ENCODE data around the gene ADM2. TPM values are rescaled to one million over a fixed set of nuclear protein-coding genes. Genes with fewer than 3 reads are reported as not detected.
"Not testable (repeated sequence)": the region's sequence is repeated elsewhere in the genome, so short reads cannot be mapped to it uniquely, and the experiment has no call there.

The ADM2 gene, protein sequence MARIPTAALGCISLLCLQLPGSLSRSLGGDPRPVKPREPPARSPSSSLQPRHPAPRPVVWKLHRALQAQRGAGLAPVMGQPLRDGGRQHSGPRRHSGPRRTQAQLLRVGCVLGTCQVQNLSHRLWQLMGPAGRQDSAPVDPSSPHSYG
- under 1 TPM in 1 of 3 donors, not detected in 2; 0.38 TPM for polyA plus RNA-seq

DNA sequence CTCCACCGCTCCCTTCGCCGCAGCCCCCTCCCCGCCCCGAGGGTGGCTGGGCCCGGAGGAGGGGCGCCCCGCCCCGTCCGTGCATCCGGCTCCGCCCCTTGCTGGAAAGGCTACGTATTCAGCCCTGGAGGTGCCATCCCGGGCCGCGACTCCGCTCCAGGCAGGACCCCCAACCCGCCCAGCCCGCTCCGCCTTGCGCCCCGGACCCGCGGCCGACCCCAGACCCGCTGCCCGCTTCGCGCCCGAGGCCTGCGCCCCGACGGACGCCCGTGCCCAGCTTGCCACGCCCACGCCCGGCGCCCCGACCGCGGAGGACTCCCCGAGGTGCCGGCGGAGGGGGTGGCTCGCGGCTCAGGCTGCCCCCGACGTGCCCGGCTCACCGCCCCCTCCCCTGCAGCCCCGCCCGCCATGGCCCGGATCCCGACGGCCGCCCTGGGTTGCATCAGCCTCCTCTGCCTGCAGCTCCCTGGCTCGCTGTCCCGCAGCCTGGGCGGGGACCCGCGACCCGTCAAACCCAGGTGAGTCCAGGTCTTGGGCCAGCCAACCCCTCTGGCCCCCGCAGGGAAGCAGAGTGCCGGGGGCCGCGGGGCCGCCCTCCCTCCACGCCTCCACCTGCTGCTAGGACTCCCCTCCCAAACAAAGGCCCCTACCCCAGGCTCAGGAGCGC, at the start of gene ADM2:
TSS of gene ADM2 (plus strand) at position 104 of the 667 bp plus-strand sequence. CDS start at position 409, 305 bp downstream.
- peak; percentile 67 to 69 (median 67) for DNase-seq
- H3K27ac Mint-ChIP-seq = peak within 1 kb of the TSS in 2 of 6 donors; percentile 18 to 58
- H3K9me3 Mint-ChIP-seq = no peaks in the 10 kb centered on the region
- H3K27me3 Mint-ChIP-seq (ENCODE audit: low read depth in 3 of 3) = peaks cover 0 to 7% (median 6%) of the 10 kb centered on the region in 3 donors
- peak within 1 kb of the TSS; percentile 68 to 75 (median 69) for H3K4me3 Mint-ChIP-seq
- peaks cover 4 to 8% of the 10 kb centered on the region in 2 donors for H3K4me1 Mint-ChIP-seq
- H3K36me3 Mint-ChIP-seq = no peaks in the 10 kb centered on the region

- H3K27me3 Mint-ChIP-seq (ENCODE audit: low read depth in 3 of 3) = peaks cover 0 to 16% (median 7%) of the 10 kb centered on the region in 3 donors
- H3K36me3 Mint-ChIP-seq = peaks cover 3 to 24% (median 16%) of the 10 kb centered on the region in 3 donors
- no peak for DNase-seq
- peaks cover 0 to 2% (median 0%) of the 10 kb centered on the region in 6 donors for H3K9me3 Mint-ChIP-seq
- no peak overlapping the region for H3K27ac Mint-ChIP-seq
- no peaks in the 10 kb centered on the region for H3K4me1 Mint-ChIP-seq
- no peak overlapping the region for H3K4me3 Mint-ChIP-seq
Measured at GRCh38 chr22:50432131-50432876, 49.0 kb upstream of the ADM2 start.

DNA sequence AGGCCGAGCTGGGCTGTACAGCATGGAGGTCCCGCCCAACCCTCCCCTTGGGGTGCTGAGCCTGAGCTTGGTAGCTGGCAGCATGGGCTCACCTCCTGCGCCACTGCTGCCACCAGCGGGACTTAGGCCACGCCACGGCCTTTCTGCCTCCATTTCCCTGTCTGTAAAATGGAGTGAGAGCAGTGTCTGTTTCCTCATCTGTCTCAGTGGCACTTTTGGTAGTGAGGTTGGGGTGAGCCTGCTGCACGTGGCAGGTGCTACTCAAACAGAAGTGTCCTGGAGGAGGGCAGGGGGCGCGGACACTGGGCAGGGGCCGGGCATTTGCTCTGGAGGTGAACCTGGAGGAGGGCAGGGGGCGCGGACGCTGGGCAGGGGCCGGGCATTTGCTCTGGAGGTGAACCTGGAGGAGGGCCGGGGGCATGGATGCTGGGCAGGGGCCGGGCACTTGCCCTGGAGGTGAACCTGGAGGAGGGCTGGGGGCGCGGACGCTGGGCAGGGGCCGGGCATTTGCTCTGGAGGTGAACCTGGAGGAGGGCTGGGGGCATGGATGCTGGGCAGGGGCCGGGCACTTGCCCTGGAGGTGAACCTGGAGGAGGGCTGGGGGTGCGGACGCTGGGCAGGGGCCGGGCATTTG, 48.3 kb upstream of the ADM2 start:
- not testable (repeated sequence) for H3K4me3 Mint-ChIP-seq, H3K4me1 Mint-ChIP-seq, DNase-seq, H3K9me3 Mint-ChIP-seq
- Mint-ChIP-seq H3K36me3 (peaks cover 3 to 23% (median 16%) of the 10 kb centered on the region in 3 donors), H3K27me3 (ENCODE audit: low read depth in 3 of 3) (peaks cover 0 to 21% (median 7%) of the 10 kb centered on the region in 3 donors), H3K27ac (peak overlapping the region in 1 of 6 donors; percentile 21)

GRCh38 chr22:50434849-50435248, 46.5 kb upstream of the ADM2 start:
- Mint-ChIP-seq H3K27me3 (ENCODE audit: low read depth in 3 of 3) (peaks cover 3 to 28% (median 7%) of the 10 kb centered on the region in 3 donors), H3K27ac (no peak overlapping the region), H3K4me3 (no peak overlapping the region), H3K4me1 (no peaks in the 10 kb centered on the region), H3K36me3 (peaks cover 0 to 12% (median 7%) of the 10 kb centered on the region in 3 donors), H3K9me3 (peaks cover 0 to 2% (median 0%) of the 10 kb centered on the region in 6 donors)
- no peak for DNase-seq

DNA sequence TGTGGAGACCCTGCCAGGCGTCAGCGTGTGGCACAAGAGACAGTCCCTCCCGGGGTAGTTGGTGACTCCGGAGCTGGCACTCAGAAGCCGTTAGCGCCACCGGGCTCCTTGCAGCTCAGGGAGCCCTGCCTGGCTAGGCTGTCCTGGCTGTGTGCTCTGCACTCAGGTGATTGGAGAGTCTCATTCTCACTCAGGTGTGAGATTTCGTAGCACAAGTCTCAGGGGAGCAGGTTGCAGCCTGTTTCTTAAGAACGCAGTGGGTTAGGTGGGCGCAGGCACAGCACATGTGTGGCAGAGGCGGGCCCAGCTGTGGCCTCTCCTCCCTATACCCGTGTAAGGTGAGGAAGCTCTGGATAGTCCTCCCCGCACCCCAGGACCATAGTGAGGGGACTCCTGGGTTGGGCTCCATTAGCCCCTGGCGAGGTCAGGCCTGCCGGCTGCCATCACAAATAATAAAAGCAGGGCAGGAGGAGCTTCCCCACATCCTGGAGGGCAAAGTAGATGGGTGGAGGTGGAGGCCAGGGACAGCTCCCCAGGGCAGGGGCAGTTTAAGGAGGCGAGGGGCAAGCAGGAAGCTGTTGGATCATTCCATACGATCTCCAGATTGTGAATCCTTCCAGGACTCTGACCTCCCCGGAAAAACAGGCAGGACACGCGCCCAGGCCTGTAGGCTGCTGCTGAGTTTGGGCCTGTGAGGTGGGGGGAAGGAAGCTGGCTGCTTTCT, 45.9 kb upstream of the ADM2 start:
- peaks cover 0 to 2% (median 0%) of the 10 kb centered on the region in 6 donors for H3K9me3 Mint-ChIP-seq
- H3K27ac Mint-ChIP-seq = no peak overlapping the region
- no peak overlapping the region for H3K4me3 Mint-ChIP-seq
- peaks cover 0 to 9% (median 7%) of the 10 kb centered on the region in 3 donors for H3K36me3 Mint-ChIP-seq
- H3K4me1 Mint-ChIP-seq = no peaks in the 10 kb centered on the region
- H3K27me3 Mint-ChIP-seq (ENCODE audit: low read depth in 3 of 3) = peaks cover 3 to 30% (median 7%) of the 10 kb centered on the region in 3 donors
- no peak for DNase-seq

GRCh38 chr22:50436015-50436830, 45.1 kb upstream of the ADM2 start:
- H3K9me3 Mint-ChIP-seq = peaks cover 0 to 2% (median 0%) of the 10 kb centered on the region in 6 donors
- no peak overlapping the region for H3K4me3 Mint-ChIP-seq
- H3K36me3 Mint-ChIP-seq = peaks cover 0 to 9% (median 7%) of the 10 kb centered on the region in 3 donors
- peaks cover 3 to 25% (median 7%) of the 10 kb centered on the region in 3 donors for H3K27me3 Mint-ChIP-seq (ENCODE audit: low read depth in 3 of 3)
- H3K27ac Mint-ChIP-seq = no peak overlapping the region
- DNase-seq = no peak
- no peaks in the 10 kb centered on the region for H3K4me1 Mint-ChIP-seq

DNA sequence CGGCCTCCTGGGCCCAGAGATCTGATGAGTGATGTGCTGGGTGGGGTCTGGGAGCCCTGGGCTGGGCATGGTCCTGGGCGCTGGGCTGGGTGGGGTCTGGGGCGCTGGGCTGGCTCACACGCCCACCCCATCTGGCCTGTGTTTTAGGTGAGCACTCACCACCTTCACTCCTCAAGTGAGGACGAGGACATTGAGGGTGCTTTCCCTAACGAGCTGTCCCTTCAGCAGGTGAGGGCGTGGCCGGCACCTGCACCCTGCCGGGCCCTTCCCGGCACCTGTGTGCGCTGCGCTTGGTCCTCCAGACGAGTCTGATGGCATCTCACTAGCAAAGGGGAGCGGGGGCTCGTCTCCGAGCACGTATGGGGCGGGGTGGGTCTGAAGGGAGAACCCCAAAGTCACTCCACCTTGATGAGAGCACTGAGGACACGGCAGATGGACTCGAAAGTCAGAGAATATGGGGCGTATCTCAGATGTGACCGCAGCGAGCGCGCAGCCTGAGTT, 44.5 kb upstream of the ADM2 start:
- DNase-seq = no peak
- Mint-ChIP-seq H3K27me3 (ENCODE audit: low read depth in 3 of 3) (peaks cover 3 to 28% (median 4%) of the 10 kb centered on the region in 3 donors), H3K9me3 (no peaks in the 10 kb centered on the region), H3K36me3 (peaks cover 0 to 4% (median 3%) of the 10 kb centered on the region in 3 donors), H3K27ac (no peak overlapping the region), H3K4me1 (no peaks in the 10 kb centered on the region), H3K4me3 (no peak overlapping the region)

- Mint-ChIP-seq H3K4me3 (no peak overlapping the region), H3K36me3 (peaks cover 0 to 4% (median 3%) of the 10 kb centered on the region in 3 donors), H3K27ac (no peak overlapping the region), H3K27me3 (ENCODE audit: low read depth in 3 of 3) (peaks cover 3 to 28% (median 4%) of the 10 kb centered on the region in 3 donors), H3K4me1 (peaks cover 0 to 2% of the 10 kb centered on the region in 2 donors), H3K9me3 (no peaks in the 10 kb centered on the region)
- no peak for DNase-seq
Measured at GRCh38 chr22:50437511-50438304, 43.6 kb upstream of the ADM2 start.

GRCh38 chr22:50438305-50439275, 42.8 kb upstream of the ADM2 start:
- Mint-ChIP-seq H3K4me3 (no peak overlapping the region), H3K27me3 (ENCODE audit: low read depth in 3 of 3) (peaks cover 3 to 34% (median 8%) of the 10 kb centered on the region in 3 donors), H3K27ac (peak overlapping the region in 1 of 6 donors; percentile 29)

DNA sequence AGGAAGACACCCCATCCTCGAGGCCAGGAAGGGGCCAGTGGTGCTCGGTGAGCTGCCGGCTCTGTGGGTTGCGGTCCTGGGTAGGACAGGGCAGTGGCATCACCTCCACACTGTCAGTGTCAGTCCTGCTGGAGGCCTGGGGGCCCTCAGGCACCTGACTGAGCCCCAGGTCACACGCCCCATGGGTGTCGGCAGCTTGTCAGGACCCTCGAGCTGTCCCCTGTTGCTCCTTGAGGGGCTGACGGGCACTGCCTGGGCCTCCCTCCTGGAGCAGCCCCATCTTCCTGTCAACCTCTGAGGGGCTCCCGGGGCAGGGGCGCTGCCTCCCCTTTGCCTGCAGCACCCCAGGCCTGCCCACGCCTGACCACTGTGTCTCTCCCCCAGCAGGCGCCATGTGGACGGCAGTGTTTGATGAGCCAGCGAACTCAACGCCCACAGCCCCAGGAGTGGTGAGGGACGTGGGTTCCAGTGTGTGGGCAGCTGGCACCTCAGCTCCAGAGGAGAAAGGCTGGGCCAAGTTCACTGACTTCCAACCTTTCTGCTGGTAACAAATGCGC, 42.0 kb upstream of the ADM2 start:
- Mint-ChIP-seq H3K27me3 (ENCODE audit: low read depth in 3 of 3) (peaks cover 3 to 34% (median 8%) of the 10 kb centered on the region in 3 donors), H3K27ac (peak overlapping the region in 1 of 6 donors; percentile 29), H3K9me3 (no peaks in the 10 kb centered on the region), H3K36me3 (peaks cover 0 to 4% (median 3%) of the 10 kb centered on the region in 3 donors), H3K4me3 (no peak overlapping the region), H3K4me1 (peaks cover 8 to 9% of the 10 kb centered on the region in 2 donors)
- no peak for DNase-seq

More at GRCh38 chr22:50438305-50439275, 42.8 kb upstream of the ADM2 start:
- peaks cover 8% of the 10 kb centered on the region in 2 donors for H3K4me1 Mint-ChIP-seq
- H3K9me3 Mint-ChIP-seq = no peaks in the 10 kb centered on the region
- H3K36me3 Mint-ChIP-seq = peaks cover 0 to 4% (median 3%) of the 10 kb centered on the region in 3 donors
- no peak for DNase-seq
